HG03575 (cell line): ENCODE results near the gene RLN2.

Experiments used
- ATAC-seq: cut with Tn5 transposase; IDR thresholded peaks from one replicate; pipeline ENCODE4 v1.9.1; 2021; ENCODE audit not compliant: unreplicated experiment, insufficient number of reproducible peaks, low FRiP score; ENCODE audit errors: extremely low read depth

RLN2 gene

GRCh38 chr9:5278486-5278885 lies 26.0 kb downstream of the RLN2 start:
- ATAC-seq: no peak

GRCh38 chr9:5274770-5275169 lies 29.7 kb downstream of the RLN2 start:
- no peak for ATAC-seq

- ATAC-seq: no peak
Observed at GRCh38 chr9:5269249-5269715, 35.2 kb downstream of the RLN2 start.

GRCh38 chr9:5265939-5266338 lies 38.6 kb downstream of the RLN2 start:
- no peak for ATAC-seq

GRCh38 chr9:5264219-5264595 lies 40.3 kb downstream of the RLN2 start:
- no peak for ATAC-seq

- ATAC-seq: no peak
Observed at GRCh38 chr9:5263351-5264218, 40.9 kb downstream of the RLN2 start.
